ENCODE results near the gene POT1.

Gene POT1

GRCh38 chr7:124914298-124914697, 15.3 kb downstream of the POT1 start:
- no peak for DNase-seq (ENCODE audit: low read depth)
- H3K4me3 ChIP-seq (ENCODE audit: low read depth, low read length) = no peak overlapping the region

- H3K4me3 ChIP-seq (ENCODE audit: low read depth, low read length) = no peak overlapping the region
- DNase-seq (ENCODE audit: low read depth) = no peak
Observed at GRCh38 chr7:124912972-124913371, 16.7 kb downstream of the POT1 start.

DNA sequence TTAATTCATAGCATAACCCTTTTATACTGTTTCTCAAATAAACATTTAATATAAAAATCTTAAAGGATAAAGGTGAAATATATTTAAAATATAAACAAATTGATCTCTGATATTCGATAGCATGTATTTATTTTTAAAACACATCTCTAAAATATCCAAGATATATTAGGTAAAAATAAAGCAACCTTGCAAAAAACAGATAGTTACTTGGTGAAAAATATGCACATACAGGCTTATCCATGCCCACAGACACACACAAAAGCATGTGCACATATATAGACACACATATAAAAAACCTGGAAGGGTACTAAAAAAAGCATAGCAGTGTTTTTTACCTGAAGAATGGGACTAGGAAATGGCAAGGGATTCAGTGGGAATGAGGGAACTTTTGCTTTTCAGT, 19.8 kb downstream of the POT1 start:
- no peak overlapping the region for H3K4me3 ChIP-seq (ENCODE audit: low read depth, low read length)
- no peak for DNase-seq (ENCODE audit: low read depth)

DNA sequence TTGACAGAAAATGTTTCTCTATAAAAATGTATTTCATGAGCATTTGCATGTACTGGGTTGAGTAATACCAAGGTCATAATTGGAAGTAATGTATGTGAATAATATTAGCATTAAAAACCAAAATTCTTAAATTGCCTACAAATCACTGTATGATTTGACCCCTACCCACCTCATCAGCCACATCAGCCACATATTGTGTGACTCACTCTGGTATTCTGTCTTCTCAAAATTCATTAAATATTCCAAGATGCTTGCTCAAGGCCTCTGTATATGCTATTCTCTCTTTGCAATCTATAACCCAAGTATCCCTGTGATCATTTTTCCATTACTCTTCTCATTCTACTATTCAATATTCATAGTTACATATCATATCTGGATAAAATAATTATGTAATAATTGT, 21.4 kb downstream of the POT1 start:
- no peak overlapping the region for H3K4me3 ChIP-seq (ENCODE audit: low read depth, low read length)

GRCh38 chr7:124907490-124907889, 22.1 kb downstream of the POT1 start:
- no peak for DNase-seq (ENCODE audit: low read depth)

More for the DNA sequence above, 21.4 kb downstream of the POT1 start:
- DNase-seq (ENCODE audit: low read depth) = no peak

GRCh38 chr7:124898531-124898930, 31.1 kb downstream of the POT1 start:
- DNase-seq (ENCODE audit: low read depth) = no peak
- H3K4me3 ChIP-seq (ENCODE audit: low read depth, low read length) = no peak overlapping the region

More at GRCh38 chr7:124907490-124907889, 22.1 kb downstream of the POT1 start:
- H3K4me3 ChIP-seq (ENCODE audit: low read depth, low read length) = no peak overlapping the region

DNA sequence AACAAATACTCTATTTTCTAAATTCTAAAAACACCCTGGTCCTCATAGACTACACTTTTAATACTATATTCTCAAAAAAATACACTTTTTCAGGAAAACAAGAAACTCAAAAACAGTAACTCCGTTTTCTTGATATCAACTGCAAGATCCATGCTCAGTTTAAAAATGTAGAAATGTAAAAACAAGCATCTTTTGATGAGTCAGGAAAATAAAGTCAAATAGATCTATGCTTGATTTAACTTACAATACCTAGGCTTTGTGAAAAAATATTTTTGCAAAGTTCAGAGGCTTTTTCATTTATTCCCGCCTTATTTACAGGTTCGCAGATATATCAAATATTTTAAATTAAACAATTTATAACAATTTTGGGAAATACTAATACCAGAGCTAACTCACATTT, 33.6 kb downstream of the POT1 start:
- no peak for DNase-seq (ENCODE audit: low read depth)
- H3K4me3 ChIP-seq (ENCODE audit: low read depth, low read length) = no peak overlapping the region

DNA sequence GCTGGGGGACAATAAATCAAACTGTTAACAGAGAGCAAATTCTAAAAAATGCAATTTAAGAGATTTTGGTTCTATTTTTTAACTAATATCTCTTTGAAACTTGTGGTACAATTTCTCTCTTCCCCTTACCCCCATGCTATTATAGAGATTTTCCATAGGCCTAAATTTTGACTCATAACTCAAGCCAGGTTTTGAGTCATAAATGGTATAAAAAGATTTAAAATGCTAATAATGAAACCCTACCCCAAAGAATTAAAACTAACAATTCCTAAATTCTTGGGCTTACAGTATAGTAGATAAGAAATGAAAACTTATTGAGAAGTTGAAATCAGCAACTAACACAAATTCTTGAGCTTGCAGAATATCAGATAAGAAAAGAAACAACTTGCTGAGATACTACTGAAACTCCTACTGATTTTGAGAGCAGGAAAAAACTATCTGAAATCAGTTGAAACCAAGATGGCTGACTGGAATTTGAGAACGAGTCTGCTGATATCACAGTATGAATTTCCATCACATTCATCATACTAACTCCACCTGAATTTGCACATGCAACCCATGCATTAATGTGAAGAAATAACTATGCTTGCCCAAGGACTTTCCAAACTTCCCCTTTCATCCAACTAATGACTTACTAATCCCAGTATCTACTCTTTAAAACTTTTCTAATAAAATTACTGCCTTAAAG, 36.3 kb downstream of the POT1 start:
- no peak overlapping the region for H3K4me3 ChIP-seq (ENCODE audit: low read depth, low read length)
- no peak for DNase-seq (ENCODE audit: low read depth)

GRCh38 chr7:124887247-124887646, 42.4 kb downstream of the POT1 start:
- no peak for DNase-seq (ENCODE audit: low read depth)
- H3K4me3 ChIP-seq (ENCODE audit: low read depth, low read length) = no peak overlapping the region

GRCh38 chr7:124881981-124882380, 47.6 kb downstream of the POT1 start:
- H3K4me3 ChIP-seq (ENCODE audit: low read depth, low read length) = no peak overlapping the region
- DNase-seq (ENCODE audit: low read depth) = no peak

DNA sequence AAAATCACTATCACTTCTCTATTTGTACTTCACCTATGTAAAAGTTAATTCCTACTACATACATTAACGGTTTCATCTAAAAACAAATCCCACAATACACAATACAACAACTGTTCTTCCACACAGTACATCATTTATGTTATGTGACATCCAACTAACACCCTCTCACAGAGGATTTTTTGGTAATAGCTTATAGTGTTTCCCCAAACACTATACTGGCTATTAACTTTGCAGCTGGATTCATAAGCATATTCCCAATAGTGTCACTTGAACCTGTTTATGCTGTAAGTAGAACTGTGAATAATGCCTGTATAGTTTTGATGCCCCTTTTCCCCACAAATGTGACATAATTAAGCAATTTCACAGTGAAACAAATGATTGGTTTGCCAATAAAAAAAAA, 49.9 kb downstream of the POT1 start:
- no peak overlapping the region for H3K4me3 ChIP-seq (ENCODE audit: low read depth, low read length)
- no peak for DNase-seq (ENCODE audit: low read depth)

- H3K4me3 ChIP-seq (ENCODE audit: low read depth, low read length) = no peak overlapping the region
- no peak for DNase-seq (ENCODE audit: low read depth)
Observed at GRCh38 chr7:124879103-124879502, 50.5 kb downstream of the POT1 start.

DNA sequence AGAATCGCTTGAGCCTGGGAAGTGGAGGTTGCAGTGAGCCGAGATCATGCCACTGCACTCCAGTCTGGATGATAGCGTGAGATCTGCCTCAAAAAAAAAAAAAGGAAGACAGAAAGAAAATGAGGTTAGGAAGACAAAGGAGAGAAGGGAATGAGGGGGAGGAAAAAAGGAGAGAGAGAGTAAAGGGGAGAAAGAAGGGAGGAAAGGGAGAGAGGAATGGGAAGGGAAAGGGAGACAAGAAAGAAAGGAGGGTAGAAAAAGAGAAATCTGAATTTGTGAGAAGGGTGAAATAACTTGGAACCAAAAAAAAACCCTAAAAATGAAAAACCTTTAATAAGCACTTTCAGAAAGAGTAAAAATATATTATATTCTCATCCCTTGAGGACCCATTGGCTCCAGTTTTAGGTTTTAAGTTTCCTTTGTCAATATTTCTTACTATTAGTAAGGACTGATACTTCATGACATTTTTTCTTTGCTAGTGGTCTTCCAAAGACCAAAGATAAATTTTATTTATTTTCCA, 54.9 kb downstream of the POT1 start:
- H3K4me3 ChIP-seq (ENCODE audit: low read depth, low read length) = no peak overlapping the region
- no peak for DNase-seq (ENCODE audit: low read depth)

GRCh38 chr7:124857672-124858235, 71.9 kb downstream of the POT1 start:
- no peak for DNase-seq (ENCODE audit: low read depth)
- no peak overlapping the region for H3K4me3 ChIP-seq (ENCODE audit: low read depth, low read length)

DNA sequence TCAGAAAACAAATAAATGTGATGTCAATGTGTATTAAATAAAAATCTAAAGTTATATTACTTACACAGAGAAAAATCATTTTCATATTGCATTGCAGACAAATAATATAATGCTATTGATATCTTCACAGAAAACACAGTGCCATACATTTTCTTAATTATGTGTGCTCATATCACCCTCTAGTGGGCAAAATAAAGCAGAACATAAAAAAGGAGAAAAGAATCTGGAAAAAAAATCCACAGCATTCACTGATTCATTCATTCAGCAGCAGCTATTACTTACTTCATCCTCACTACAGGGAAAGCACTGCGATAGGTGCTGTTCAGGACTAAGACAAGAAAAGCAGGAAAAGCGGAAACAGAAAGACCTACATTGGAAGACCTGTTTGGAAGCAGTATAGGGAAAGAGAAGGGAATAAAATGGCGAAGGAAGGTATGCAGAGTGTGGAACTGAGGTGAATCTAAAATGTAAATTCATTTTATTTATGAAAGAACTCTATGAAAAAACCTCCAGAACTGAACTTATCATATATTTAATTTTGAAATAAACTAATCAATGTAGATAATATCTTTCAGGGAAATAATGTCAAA, 73.2 kb downstream of the POT1 start:
- DNase-seq (ENCODE audit: low read depth) = peak; percentile 9

GRCh38 chr7:124843336-124843735, 86.3 kb downstream of the POT1 start:
- DNase-seq (ENCODE audit: low read depth) = no peak
- H3K4me3 ChIP-seq (ENCODE audit: low read depth, low read length) = no peak overlapping the region

More for the DNA sequence above, 73.2 kb downstream of the POT1 start:
- no peak overlapping the region for H3K4me3 ChIP-seq (ENCODE audit: low read depth, low read length)

- no peak for DNase-seq (ENCODE audit: low read depth)
- H3K4me3 ChIP-seq (ENCODE audit: low read depth, low read length) = no peak overlapping the region
Observed at GRCh38 chr7:124840435-124840834, 89.2 kb downstream of the POT1 start.

DNA sequence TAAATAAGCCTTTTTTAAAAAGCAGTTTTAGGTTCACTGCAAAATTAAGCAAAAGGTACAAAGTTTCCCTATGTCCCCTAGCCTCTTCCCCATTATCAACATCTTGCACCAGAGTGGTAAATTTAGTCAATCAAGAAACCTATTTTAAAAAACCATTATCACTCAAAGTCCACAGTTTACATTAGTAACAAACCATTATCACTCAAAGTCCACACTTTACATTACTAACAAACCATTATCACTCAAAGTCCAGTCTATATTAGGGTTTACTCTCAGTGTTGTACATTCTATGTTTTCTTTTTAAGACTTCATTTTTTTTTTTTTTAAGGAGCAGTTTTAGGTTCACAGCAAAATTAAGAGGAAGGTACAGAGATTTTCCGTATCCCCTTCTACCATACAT, 89.9 kb downstream of the POT1 start:
- no peak overlapping the region for H3K4me3 ChIP-seq (ENCODE audit: low read depth, low read length)
- DNase-seq (ENCODE audit: low read depth) = no peak

- no peak for DNase-seq (ENCODE audit: low read depth)
- no peak overlapping the region for H3K4me3 ChIP-seq (ENCODE audit: low read depth, low read length)
Observed at GRCh38 chr7:124836173-124836572, 93.5 kb downstream of the POT1 start.

- no peak overlapping the region for H3K4me3 ChIP-seq (ENCODE audit: low read depth, low read length)
- no peak for DNase-seq (ENCODE audit: low read depth)
Observed at GRCh38 chr7:124818807-124819206, 110.8 kb downstream of the POT1 start.
